ENCODE data around the gene IQCN.
A peak's percentile ranks its signal among the peaks of the same experiment; 100 is the strongest.

- TF ChIP-seq CTCF (IDR thresholded peaks at IDR 0.05): peak in 3 of 6 experiments; percentile 12 to 39 (median 34)
- peak; percentile 31 to 90 for TF ChIP-seq POLR2A (IDR thresholded peaks at IDR 0.05)
Observed at GRCh38 chr19:18322759-18323460, 48.7 kb upstream of the IQCN start, which contains the start of gene LSM4.

Measured in thyroid gland (tissue), 4 donors.